SW480 (cell line): ENCODE results near the gene HERC2.

Experiments
- DNase-seq: peaks from one replicate; pipeline ENCODE4 v3.0.0-alpha.2; 2016; ENCODE audit warnings: low spot score

Gene HERC2

DNA sequence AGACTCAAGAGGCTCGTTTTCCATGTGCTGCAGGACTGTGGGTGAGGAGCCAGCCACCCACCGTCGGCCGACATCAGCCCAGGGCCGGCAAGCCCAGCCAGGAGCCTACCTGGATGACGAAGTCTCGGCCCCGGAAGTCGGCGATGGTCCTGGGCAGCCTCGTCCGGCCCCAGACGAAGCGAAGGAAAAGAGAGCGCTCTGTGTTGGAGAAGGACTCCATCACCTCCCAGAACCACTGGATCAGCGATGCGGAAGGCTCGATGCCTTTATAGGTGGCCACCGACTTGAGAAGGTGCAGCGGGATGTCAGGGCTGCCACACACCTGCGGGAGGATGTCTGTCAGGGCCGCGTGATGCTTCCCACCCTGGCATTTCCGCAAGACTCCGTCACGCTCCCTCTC, 209.0 kb downstream of the HERC2 start:
- DNase-seq: no peak

DNA sequence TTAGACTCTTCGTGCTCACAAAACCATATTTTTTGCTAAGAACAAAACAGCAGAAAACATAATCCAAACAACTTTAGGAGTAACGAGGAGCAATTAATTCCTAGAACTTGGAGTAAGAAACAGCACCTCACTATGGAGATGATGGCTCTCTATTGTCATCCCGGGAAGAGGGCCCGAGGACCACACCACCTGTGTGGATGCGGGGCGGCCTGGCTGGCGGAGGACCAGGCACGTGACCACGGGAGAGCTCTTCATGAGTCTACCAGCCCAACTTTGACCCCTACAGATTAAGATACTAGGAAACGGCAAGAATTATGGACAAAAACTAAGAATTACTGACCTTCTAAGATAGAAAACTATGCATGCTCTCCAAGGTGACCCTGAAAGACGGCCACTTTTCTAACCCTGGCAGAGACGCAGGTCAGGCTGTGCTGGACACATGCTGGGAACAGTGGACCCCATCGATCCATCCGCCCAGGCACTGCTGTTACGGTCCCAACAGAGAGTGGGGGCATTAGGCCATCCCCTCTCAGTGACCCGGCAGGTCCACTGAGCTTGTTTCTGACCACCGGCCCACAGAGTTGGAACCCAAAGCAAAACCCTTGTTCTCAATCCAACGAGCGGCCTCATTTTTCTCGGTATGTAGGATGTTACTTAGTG, 209.7 kb downstream of the HERC2 start:
- no peak for DNase-seq

DNA sequence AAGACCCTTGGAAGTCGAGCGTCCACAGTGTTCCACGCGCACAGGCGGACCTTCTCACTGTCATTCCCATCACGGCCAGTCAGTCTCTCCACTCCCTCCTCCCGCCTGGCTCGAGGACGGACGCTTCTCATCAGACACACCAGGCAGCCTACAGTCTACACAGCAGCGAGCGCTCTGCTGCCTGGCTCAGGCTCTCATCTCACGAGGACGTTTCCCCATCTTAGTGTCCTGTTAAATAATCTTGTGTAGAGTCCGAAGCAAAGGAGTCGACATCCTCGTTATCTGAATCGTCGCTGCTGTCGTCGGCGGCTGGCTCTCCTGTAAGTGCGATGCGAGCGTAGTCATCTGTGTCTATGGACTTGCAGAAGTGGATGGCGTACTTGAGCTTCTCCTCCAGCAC, 210.4 kb downstream of the HERC2 start:
- no peak for DNase-seq

DNA sequence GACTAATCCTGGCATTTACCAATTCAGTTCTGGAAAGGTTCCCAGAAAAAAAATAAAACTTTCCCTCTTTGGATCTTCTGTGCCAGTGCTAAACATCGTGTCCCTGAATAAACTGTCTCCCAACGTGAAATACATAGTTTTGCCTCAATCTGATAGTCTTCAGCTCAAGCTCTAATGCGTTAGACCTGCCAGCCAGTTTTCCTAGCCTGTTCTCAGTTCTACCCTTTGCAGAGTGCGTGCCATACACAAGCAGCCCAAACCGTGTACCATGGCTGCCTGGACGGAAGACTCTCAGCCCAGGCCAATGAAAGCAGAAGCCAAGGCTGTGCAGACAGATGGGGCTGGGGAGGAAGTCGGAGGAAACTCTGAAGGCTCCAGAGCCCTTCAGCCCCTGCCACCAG, 211.5 kb downstream of the HERC2 start:
- no peak for DNase-seq

DNA sequence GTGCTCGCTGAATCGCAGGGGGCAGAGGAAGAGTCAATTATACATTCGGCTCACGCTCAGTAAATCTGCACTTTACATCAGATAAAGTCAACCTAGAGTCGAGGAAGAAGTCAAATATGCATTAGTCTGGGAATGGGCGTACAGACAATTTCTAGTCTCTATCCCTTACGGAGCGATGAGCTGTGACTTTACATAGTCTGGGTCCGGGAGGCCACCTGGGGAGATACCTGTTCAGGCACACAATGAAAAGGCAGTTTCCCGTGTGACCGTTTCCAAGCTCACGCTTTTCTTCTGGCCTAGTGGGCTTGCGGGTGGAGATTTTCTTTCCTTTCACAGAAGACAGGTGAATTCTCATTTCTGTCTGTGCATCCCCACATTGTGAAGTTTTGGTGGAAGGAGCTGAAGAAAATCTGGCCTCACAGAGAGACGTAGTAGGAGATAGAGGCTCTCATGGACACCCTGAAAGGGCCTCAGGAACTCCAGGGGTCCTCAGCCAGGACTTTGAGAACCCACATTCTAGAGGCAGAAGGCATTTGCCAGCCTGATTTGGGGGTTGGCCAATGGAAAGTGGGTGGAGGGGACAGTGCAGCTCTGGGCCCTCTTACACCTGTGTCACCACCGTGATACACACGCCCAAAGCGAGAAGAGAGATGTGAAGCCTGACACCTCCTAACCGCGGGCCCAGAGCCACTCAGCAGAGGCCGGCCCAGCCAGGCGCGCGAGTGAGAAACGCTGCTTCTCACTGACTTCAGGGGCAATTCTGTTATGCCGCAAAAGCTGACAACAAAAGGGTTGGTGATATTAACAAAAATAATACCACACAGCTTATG, 212.1 kb downstream of the HERC2 start:
- DNase-seq: no peak

DNA sequence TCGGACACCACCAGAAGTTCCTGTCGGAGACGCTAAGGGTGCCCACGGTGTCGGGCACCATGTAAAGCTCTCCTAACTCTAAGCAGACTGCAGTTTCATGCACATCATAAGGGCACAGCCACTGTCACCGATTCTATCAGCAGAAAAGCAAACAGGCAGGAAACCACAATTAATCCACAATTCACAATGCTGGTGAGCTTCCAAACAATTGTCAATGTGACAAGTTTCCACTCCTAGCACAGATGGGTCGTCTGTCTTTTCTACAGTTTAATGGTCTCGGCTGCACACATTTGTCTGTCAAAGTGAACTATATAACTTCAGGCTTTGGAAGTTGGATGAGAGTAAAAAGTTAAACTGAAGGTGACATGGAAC, 214.1 kb downstream of the HERC2 start:
- no peak for DNase-seq

DNA sequence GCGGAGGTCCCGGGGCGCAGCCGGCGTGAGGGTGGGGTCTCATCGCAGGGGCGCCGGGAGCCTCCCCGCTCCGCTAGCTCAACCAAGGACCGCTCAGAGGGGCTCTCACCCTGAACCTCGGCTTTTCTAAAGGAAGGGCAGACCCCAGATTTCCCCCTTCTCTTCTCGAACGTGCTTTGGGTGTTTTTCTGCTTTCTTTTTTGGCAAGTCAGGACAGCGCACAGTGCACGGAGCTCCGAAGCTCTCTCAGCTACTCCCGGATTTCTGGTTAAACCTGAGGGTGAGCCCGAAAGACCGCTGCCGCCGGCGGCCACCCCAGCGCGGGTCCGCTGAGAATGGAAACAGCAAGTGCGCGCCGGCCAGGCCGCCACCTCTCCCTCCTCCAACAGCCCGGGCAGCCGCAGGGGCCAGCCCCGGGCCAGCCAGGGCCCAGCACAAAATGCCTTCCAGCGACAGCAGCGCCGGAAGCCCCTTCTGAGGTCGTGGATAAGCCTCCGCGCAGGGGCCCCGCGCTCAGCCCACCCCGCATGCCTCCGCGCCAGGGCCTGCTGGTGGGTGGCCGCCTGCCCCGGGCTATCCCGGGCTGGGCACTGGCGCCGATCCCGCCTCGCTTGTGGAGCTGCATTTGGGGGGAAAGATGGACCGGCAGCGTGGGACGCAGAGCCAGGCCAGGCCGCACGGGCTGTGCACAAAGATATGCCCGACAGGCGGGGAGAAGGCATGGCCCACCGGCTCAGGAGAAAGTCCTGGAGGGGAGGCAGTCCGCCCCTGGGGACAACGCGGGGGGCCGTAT, 214.7 kb downstream of the HERC2 start:
- DNase-seq: no peak

DNA sequence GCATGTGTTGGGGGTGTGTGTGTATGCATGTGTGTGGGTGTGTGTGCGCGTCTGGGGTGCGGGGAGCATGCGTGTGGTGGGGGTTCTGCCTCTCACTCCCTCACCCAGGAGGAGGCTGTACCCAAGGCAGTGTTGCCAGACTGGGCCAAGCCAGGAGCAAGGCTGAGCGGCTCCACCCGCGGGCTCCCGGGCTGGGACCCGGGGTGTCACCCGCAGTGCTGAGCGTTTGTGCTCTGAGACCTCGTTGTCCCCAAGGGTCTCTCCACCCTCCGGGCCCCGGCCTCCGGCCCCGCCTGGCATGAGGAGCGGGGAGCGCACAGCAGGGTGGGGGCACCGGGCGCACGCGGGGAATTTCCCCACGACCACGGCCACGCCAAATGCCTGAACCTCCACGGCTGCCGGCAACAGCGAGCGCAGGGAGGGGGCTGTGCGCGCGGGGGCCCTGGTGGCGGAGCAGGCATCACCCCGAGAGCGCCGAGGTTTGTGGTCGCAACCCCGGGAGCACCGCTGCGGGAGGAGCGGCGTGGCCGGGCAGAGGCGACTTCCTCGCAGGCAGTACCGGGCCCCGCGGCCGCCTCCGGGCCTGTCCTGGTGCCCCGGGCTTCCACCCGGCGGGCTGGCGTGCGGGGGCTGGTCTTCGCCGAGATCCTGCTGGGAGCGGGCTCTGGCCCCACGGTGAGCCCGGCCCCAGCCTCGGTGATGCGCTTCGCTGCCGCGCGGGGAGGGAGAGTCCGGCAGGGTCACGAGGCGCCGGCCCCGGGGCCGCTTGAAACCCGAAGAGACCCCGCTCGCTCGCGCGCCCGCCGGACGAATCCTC, 215.5 kb downstream of the HERC2 start:
- no peak for DNase-seq

DNA sequence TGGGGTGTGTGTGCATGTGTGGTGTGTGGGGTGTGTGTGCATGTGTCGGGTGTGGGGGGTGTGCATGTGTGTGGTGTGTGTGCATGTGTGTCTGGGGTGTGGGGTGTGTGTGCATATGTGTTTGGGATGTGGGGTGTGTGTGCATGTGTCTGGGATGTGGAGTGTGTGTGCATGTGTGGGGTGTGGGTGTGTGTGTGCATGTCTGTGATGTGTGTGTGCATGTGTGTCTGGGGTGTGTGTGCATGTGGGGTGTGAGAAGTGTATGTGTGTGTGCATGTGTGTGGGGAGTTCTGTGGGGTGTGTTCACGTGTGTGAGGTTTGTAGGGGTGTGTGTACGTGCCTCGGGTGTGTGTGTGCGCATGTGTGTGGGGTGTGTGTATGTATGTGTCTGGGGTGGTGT, 216.2 kb downstream of the HERC2 start:
- no peak for DNase-seq

DNA sequence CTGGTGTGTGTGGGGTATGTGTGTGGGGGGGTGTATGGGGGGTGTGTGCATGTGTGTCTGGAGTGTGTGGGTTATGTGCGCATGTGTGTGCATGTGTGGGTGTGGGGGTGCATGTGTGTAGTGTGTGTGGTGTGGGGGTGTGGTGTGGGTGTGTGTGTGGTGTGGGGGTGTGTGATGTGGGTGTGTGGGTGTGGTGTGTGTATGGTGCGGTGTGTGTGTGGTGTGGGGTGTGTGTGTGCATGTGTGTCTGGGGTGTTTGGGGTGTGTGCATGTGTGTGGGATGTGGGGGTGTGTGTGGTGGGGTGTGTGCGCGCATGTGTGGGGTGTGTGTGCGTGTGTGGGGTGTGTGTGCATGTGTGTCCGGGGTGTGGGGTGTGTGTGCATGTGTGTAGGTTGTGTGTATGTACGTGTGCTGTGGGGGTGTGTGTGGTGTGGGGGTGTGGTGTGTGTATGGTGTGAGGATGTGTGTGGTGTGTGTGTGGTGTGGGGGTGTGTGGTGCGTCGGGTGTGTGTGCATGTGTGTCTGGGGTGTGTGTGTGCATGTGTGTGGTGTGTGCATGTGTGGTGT, 216.7 kb downstream of the HERC2 start:
- DNase-seq: no peak

DNA sequence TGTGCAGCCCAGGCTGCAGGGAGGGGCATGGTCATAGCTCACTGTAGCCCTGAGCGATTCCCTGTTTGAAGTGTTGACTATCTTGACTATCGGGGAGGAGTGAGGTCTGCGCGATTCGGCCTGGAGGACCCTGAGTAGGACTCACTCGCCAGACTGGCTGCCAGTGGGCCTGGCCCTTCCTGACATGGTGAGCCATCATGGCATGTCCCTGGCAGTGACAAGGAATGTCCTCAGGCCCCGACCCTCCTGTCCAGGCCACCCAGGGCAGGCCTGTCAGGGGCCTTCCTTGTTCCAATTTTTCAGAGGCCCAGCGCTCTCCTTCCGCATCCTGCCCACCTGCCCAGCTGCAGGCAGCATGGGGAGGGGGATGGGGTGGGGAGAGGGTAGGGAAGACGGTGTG, 217.7 kb downstream of the HERC2 start:
- DNase-seq: no peak

DNA sequence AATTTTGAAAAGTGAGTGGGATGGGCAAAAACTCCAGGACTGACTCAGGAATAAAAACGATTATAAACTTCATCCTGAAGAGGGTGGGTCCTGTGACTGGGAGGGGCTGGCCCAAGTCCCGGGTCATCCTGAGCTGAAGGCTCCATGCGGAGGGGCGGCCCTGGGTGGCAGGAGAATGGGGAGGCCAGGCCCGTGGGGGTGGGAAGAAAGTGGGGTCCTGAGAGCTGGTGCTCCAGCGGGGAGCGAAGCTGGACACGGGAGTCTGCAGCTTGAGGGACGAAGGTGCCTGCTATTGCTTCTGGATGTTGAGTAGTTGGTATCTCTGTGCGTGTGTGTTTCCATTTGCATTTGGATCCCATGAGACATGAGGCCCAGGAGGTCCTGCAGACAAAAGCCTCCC, 218.1 kb downstream of the HERC2 start:
- no peak for DNase-seq

DNA sequence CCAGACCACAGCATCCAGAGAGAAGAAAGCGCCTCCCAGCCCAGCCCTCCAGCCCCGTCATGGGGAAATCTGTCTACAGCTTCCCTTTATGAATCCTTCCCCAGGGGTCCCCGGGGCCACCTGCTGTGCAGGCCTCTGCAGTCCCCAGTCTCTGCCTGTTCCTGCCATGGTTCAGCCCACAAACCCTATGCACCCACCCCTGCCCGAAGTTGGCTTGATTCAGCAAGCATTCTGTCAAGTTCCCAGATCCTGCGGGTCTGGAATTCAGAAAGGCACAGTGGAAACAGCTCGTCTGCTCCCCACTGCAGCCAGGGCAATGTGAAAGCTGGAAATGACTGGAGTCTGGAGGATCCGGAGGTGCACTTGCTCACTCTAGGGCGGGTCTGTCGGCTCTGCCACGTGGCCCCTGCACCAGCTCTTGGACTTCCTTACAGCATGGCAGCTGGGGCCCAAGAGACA, 220.0 kb downstream of the HERC2 start:
- DNase-seq: no peak

DNA sequence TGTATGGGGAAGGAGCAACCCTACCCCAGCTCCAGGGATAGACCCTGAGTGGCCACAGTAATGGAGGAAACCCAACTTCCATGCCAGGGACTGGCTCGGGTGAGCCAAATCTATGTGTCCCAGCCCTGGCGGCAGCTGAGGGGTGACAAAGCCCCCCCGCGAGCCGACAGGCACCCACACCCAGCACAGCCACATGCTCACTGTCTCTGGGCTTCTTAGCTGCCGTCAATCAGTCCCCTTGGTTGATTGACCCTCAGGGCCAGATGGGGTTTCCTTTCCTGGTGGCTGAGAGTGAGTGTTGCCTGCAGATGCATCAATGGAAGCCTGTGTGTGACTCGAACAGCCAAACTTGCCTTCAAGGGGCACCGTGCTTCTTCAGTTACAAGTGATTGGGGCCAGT, 220.8 kb downstream of the HERC2 start:
- DNase-seq: no peak

DNA sequence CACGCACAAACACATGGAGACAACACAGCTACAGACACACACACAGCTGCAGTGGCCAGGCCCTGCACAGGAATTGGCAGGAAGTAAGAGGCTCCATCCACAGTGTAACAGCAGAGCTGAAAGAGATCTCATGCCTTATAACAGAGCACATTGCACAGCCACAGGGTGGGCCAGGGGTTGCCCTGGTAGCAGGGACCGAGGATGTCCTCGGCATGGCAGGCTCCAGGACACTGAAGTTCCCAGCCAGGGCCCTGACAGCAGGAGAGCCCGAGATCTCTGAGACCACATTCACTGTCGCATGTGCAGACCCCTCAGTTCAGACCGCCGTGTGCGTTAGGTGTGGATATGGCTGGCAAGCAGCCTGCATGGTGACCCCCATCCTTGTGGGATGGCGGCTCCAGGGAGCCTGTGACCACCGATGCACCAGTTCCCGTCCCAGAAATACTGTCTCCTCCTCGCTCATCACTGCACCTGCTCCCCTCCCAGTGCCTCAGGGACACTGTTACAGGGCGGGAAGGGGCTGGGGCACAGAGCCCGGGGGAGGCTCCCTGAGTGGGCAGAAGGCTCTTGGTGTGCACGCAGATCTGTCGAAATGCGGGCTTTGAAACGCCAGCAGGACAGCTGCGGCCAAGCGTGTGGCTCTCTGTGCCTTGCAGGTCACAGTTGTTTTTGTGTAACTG, 221.3 kb downstream of the HERC2 start:
- DNase-seq: no peak

DNA sequence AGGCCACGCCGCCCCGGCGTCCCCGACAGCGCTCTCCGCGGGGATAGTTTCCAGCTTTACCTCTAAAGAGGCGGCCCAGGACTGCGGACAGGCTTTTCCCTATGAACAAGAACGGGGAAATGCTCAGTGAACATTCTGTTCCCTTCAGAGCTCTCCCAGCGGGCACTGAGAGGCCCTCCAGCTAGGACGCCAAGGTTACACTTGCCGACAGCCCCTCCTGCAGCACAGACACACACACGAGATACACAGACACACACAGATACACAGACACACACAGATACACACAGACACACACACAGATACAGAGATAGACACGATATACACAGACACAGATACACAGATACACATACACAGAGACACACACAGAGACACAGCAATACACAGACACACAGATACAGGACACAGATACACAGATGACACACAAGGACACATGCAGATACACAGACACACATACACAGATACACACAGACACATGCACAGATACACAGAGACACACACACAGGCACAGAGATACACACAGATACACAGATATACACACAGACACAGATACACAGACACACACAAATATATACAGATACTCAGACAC, 222.3 kb downstream of the HERC2 start:
- no peak for DNase-seq

DNA sequence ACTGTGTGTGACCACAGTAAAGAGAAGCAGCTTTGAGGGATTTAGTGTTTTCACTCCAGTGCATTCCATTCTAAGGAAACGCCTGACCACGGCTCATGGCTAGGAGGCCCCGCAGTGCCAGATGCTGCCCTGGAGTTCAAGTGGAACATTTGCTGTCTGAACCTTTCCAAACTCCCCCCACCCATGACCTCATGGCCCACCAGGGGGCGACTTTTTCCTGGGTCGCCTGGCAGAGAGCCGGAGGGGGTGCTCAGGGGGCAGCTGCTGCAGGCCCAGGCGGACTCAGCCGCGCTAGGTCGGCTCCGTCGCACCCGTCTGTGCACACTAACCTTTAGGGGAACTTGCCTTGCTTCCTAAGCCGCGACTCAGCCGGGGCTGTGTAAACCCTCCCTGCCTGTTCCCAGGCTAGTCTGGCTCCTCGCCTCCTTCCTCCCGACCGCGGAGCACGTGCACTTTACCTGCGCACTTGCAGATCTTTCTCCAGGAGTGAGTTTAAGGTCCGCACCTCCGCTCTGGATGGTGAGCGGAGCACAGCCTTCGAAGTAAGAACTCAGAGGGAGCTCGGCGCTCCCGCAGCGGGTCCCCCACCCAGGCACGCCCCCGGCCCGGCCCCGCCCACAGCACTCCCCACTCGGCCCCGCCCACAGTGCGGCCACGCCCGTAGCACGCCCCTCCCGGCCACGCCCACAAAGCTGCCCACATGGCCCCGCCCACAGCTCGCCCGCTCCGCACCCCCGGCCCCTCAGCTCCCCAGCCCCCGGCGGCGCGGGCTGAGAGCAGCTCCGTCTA, 223.0 kb downstream of the HERC2 start, which contains the start of gene OCA2:
OCA2 (minus strand) TSS at position 550 of the 789 bp plus-strand sequence. CDS start 17,441 bp downstream, outside the sequence.
- DNase-seq: peak; percentile 46

DNA sequence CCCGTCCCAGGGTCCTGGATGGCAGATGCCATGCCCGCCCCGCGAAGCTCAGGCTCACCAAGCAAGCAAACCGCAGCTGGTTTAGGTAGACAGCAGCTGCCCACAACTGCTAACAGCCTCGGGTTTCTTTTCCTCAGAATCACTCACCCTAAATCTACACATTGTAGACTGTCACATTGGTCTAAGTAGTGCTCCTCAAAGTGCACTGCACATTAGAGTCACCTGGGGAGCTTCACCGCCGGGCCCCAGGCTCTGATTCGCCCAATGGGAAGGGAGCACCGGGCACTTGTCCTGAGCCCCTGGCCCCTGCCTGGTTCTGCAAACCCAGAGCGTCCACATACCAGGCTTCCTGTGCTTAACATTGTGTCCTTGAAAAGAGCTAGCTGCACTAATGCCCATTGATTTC, 223.6 kb downstream of the HERC2 start:
- DNase-seq: no peak

DNA sequence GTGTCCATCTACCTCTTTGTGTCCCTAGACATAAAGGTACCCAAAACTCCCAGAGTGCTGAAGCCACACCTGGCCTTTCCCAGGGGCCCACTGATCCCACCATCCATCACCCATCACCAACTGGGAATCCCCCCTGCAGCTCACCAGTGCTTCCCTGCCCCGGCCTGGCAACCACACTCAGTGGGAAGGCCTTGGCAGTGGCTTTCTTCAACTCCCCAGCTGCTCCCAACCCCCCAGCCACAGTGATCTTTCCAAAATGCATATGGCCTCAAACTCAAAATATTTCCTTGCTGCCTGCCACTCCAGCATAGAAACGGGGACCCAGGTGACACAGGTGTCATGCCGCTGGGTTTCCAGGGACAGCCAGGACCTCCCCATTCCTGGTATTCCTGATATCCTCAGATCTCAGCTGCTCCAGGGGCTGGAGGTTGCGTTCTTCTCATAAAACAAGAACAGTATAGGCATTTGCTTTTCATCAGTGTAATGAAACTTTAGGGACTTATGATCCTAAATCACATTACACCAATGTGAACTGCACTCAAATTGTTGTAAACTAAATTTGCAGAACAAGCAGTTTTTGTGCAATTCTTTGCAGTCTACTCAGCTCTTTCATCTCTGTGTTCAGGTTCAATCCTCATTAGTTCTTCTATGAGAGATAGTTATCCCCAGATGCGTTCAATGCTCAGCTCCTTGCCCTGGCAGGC, 224.2 kb downstream of the HERC2 start:
- DNase-seq: no peak
